Keratinocyte (primary cell): ENCODE measurements around the gene RCHY1. TPM values are rescaled to one million over a fixed set of nuclear protein-coding genes. Genes with fewer than 3 reads are reported as not detected.
"Not testable (repeated sequence)": the region's sequence is repeated elsewhere in the genome, so short reads cannot be mapped to it uniquely, and the experiment has no call there.

ENCODE experiments used
- DNase-seq: peaks from one replicate; pipeline ENCODE4 v3.0.0-alpha.2; 2011; ENCODE audit warnings: low read depth, missing footprints, low spot score
- FAIRE-seq: peaks from 2 replicates; lab custom pipeline; 2011; peaks lifted over from hg19 to GRCh38; lab: Jason Lieb, UNC
- H2AFZ ChIP-seq: 2 replicates; pipeline ENCODE4 v1.6.0; 2012; ENCODE audit warnings: low read length, control low read depth, inconsistent platforms; ENCODE audit not compliant: control insufficient read depth
- H3K27ac ChIP-seq: 2 replicates; pipeline ENCODE4 v1.5.1; 2011; ENCODE audit warnings: low read length; ENCODE audit not compliant: control insufficient read depth, insufficient read depth
- H3K27me3 ChIP-seq: 3 replicates; pipeline ENCODE4 v1.6.0; 2011; ENCODE audit warnings: low read length; ENCODE audit not compliant: control insufficient read depth, insufficient read depth; ENCODE audit errors: extremely low read depth
- H3K36me3 ChIP-seq, 2 experiments: 2 replicates in 1 of 2; 3 replicates in 1 of 2; pipeline ENCODE4 v1.5.1; 2011; ENCODE audit warnings: low read length in 2 of 2, mild to moderate bottlenecking in 1 of 2; ENCODE audit not compliant: control insufficient read depth in 2 of 2, insufficient read depth in 2 of 2; ENCODE audit errors: extremely low read depth in 1 of 2
- H3K4me1 ChIP-seq: 3 replicates; pipeline ENCODE4 v1.5.1; 2011; ENCODE audit warnings: low read length; ENCODE audit not compliant: control insufficient read depth, insufficient read depth; ENCODE audit errors: extremely low read depth
- H3K4me2 ChIP-seq: 3 replicates; pipeline ENCODE4 v1.6.0; 2011; ENCODE audit warnings: low read depth, low read length; ENCODE audit not compliant: control insufficient read depth, insufficient read depth; ENCODE audit errors: extremely low read depth
- H3K4me3 ChIP-seq, 3 experiments: fragments of 200-600 bp in 1 of 3; sonication (generic) in 1 of 3; 2 replicates in 2 of 3; 3 replicates in 1 of 3; pipeline ENCODE4 v1.5.1; 2011 to 2016; ENCODE audit warnings: low read length in 3 of 3, mild to moderate bottlenecking in 3 of 3, control low read depth in 2 of 3, inconsistent platforms in 1 of 3, low read depth in 1 of 3, mixed read lengths in 1 of 3, mixed run types in 1 of 3, moderate library complexity in 1 of 3; ENCODE audit not compliant: control insufficient read depth in 2 of 3, insufficient read depth in 2 of 3; ENCODE audit errors: extremely low read depth in 1 of 3
- H3K79me2 ChIP-seq: 2 replicates; pipeline ENCODE4 v1.6.0; 2012; ENCODE audit warnings: low read length; ENCODE audit not compliant: control insufficient read depth, insufficient read depth
- H3K9ac ChIP-seq: 3 replicates; pipeline ENCODE4 v1.6.0; 2011; ENCODE audit warnings: low read length; ENCODE audit not compliant: control insufficient read depth, insufficient read depth; ENCODE audit errors: extremely low read depth
- H3K9me1 ChIP-seq: 3 replicates; pipeline ENCODE4 v1.6.0; 2011; ENCODE audit warnings: low read length; ENCODE audit not compliant: control insufficient read depth, insufficient read depth; ENCODE audit errors: extremely low read depth
- H3K9me3 ChIP-seq: 2 replicates; pipeline ENCODE4 v1.5.1; 2012; ENCODE audit warnings: low read depth, low read length; ENCODE audit not compliant: control insufficient read depth
- H4K20me1 ChIP-seq: 3 replicates; pipeline ENCODE4 v1.6.0; 2011; ENCODE audit warnings: low read length; ENCODE audit not compliant: control insufficient read depth, insufficient read depth; ENCODE audit errors: extremely low read depth
- EZH2 ChIP-seq: IDR thresholded peaks from one replicate; pipeline ENCODE4 v1.6.1; 2012; ENCODE audit warnings: inconsistent platforms, mild to moderate bottlenecking, low read length, moderate library complexity
- dilution Hi-C: fragments of 300-500 bp; cut with MboI; formaldehyde crosslinking; loops from one replicate; pipeline ENCODE4 v1.7.0; 2020; ENCODE audit warnings: low sequenced_read_pairs; ENCODE audit not compliant: extremely low pct_ligation_motif_present
- polyA plus RNA-seq, 5 experiments: library from polyadenylated mRNA; depleted of rRNA in 3 of 5; stranded (reverse) in 3 of 5; stranded (forward) in 1 of 5; unstranded in 1 of 5; fragments of >200 nt; gene quantifications; 1 replicate in 1 of 5; 2 replicates in 3 of 5; 3 replicates in 1 of 5; pipeline versions ENCODE4 v1.2.1 to v1.2.3, GENCODE V29; 2011 to 2012; ENCODE audit warnings: missing spikeins in 2 of 5, low read depth in 1 of 5, low replicate concordance in 1 of 5
- TF ChIP-seq, protein P1 (sequence below), 3 experiments: IDR thresholded peaks in 1 of 3; conservative IDR thresholded peaks in 1 of 3; optimal IDR thresholded peaks in 1 of 3; 2 replicates in 2 of 3; 3 replicates in 1 of 3; pipeline versions ENCODE3 to v1.5.1; 2011; ENCODE audit warnings: low read length in 3 of 3, mild to moderate bottlenecking in 3 of 3, moderate library complexity in 2 of 3, control low read depth in 1 of 3, inconsistent platforms in 1 of 3; ENCODE audit not compliant: insufficient read depth in 2 of 3; ENCODE audit errors: extremely low read depth in 1 of 3

RCHY1 gene
- polyA plus RNA-seq, 1 donor (not counting 4 experiments of a cell fraction or from before 2014, with no cell fraction given) = 29.0 TPM

GRCh38 chr4:75525910-75526309 lies 11.7 kb upstream of the RCHY1 start:
- Histone ChIP-seq H3K9me1 (no peaks in the 10 kb centered on the region), H3K4me2 (no peak overlapping the region), H4K20me1 (no peaks in the 10 kb centered on the region), H3K4me3 (no peak overlapping the region), H3K27me3 (no peaks in the 10 kb centered on the region), H3K79me2 (no peaks in the 10 kb centered on the region), H2AFZ (no peak overlapping the region), H3K36me3 (peaks cover 6% of the 10 kb centered on the region in 2 experiments), H3K4me1 (no peaks in the 10 kb centered on the region), H3K9ac (no peak overlapping the region), H3K9me3 (no peaks in the 10 kb centered on the region), H3K27ac (no peak overlapping the region)
- TF ChIP-seq, protein P1, sequence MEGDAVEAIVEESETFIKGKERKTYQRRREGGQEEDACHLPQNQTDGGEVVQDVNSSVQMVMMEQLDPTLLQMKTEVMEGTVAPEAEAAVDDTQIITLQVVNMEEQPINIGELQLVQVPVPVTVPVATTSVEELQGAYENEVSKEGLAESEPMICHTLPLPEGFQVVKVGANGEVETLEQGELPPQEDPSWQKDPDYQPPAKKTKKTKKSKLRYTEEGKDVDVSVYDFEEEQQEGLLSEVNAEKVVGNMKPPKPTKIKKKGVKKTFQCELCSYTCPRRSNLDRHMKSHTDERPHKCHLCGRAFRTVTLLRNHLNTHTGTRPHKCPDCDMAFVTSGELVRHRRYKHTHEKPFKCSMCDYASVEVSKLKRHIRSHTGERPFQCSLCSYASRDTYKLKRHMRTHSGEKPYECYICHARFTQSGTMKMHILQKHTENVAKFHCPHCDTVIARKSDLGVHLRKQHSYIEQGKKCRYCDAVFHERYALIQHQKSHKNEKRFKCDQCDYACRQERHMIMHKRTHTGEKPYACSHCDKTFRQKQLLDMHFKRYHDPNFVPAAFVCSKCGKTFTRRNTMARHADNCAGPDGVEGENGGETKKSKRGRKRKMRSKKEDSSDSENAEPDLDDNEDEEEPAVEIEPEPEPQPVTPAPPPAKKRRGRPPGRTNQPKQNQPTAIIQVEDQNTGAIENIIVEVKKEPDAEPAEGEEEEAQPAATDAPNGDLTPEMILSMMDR (optimal IDR thresholded peaks at IDR 0.05 in 1 of 3, IDR thresholded peaks at IDR 0.05 in 1 of 3, conservative IDR thresholded peaks at IDR 0.05 in 1 of 3; ENCODE audit: extremely low read depth in 1 of 3, insufficient read depth in 2 of 3, low read length in 3 of 3) = no peak
- no peak for TF ChIP-seq EZH2
- FAIRE-seq (no peak), DNase-seq (no peak)
- dilution Hi-C loops = no loop called here

- no peak for DNase-seq
- Histone ChIP-seq H3K36me3 (peaks cover 4 to 6% of the 10 kb centered on the region in 2 experiments), H2AFZ (no peak overlapping the region), H3K4me1 (no peaks in the 10 kb centered on the region), H3K27me3 (no peaks in the 10 kb centered on the region), H4K20me1 (no peaks in the 10 kb centered on the region), H3K4me2 (no peak overlapping the region), H3K27ac (no peak overlapping the region), H3K4me3 (no peak overlapping the region), H3K9ac (no peak overlapping the region), H3K9me3 (no peaks in the 10 kb centered on the region), H3K9me1 (no peaks in the 10 kb centered on the region), H3K79me2 (no peaks in the 10 kb centered on the region)
- TF ChIP-seq, protein P1 (optimal IDR thresholded peaks at IDR 0.05 in 1 of 3, IDR thresholded peaks at IDR 0.05 in 1 of 3, conservative IDR thresholded peaks at IDR 0.05 in 1 of 3; ENCODE audit: extremely low read depth in 1 of 3, insufficient read depth in 2 of 3, low read length in 3 of 3) = no peak
- no peak for TF ChIP-seq EZH2
- no peak for FAIRE-seq
- dilution Hi-C loops = no loop called here
Observed at GRCh38 chr4:75525086-75525485, 10.9 kb upstream of the RCHY1 start.

DNA sequence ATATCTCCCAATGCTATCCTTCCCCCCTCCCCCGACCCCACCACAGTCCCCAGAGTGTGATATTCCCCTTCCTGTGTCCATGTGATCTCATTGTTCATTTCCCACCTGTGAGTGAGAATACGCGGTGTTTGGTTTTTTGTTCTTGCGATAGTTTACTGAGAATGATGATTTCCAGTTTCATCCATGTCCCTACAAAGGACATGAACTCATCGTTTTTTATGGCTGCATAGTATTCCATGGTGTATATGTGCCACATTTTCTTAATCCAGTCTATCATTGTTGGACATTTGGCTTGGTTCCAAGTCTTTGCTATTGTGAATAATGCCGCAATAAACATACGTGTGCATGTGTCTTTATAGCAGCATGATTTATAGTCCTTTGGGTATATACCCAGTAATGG lies 5.2 kb upstream of the RCHY1 start:
- H3K27me3 ChIP-seq, H3K4me1 ChIP-seq, H3K79me2 ChIP-seq, H3K9me3 ChIP-seq, H3K27ac ChIP-seq, H3K36me3 ChIP-seq, FAIRE-seq, H2AFZ ChIP-seq, H3K9ac ChIP-seq, H3K4me2 ChIP-seq, dilution Hi-C loops, H4K20me1 ChIP-seq, H3K9me1 ChIP-seq, DNase-seq, H3K4me3 ChIP-seq: not testable (repeated sequence)
